GM06990 (cell line): ENCODE results near the gene NT5M.
A peak's percentile ranks its signal among the peaks of the same experiment; 100 is the strongest.
"Not testable (repeated sequence)": the region's sequence is repeated elsewhere in the genome, so short reads cannot be mapped to it uniquely, and the experiment has no call there.

ENCODE experiments used
- DNase-seq: peaks from one replicate; pipeline ENCODE4 v3.0.0-alpha.2; 2011; ENCODE audit not compliant: insufficient read length; ENCODE audit errors: extremely low read depth
- H3K27me3 ChIP-seq: replicated peaks from 2 replicates; pipeline ENCODE4 v1.6.0; 2011; ENCODE audit warnings: low read length; ENCODE audit not compliant: control insufficient read depth, insufficient read depth
- H3K36me3 ChIP-seq: 2 replicates; pipeline ENCODE4 v1.5.1; 2011; ENCODE audit warnings: low read length; ENCODE audit not compliant: control insufficient read depth, insufficient read depth
- H3K4me3 ChIP-seq: replicated peaks from 2 replicates; pipeline ENCODE4 v1.5.1; 2011; ENCODE audit warnings: low read depth, mild to moderate bottlenecking, control low read depth, low read length
- TF ChIP-seq, protein P1 (sequence below): IDR thresholded peaks from 2 replicates; pipeline ENCODE4 v1.5.1; 2011; ENCODE audit warnings: low read length, control low read depth, mild to moderate bottlenecking, inconsistent platforms; ENCODE audit not compliant: insufficient read depth, poor library complexity, severe bottlenecking

The NT5M gene

DNA sequence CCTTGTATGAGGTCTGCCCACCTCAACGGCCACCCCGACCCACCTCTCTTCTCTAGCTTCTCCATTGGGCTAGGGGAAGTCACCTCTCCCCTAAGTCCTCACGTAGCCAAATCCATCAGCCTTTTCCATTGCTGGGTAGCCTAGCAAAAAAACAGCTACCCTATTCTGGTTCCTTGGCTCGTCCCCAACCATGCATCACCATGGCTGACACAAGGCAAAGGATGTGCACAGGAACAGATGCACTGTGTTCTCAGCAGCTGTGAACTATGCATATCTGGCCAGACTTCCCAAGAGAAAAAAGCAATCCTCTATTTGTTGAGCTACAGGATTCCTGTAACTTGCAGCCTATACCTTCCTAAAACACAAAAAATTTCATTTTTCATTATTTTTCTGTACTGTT lies 44.2 kb upstream of the NT5M start:
- no peak for DNase-seq
- TF ChIP-seq, protein P1, sequence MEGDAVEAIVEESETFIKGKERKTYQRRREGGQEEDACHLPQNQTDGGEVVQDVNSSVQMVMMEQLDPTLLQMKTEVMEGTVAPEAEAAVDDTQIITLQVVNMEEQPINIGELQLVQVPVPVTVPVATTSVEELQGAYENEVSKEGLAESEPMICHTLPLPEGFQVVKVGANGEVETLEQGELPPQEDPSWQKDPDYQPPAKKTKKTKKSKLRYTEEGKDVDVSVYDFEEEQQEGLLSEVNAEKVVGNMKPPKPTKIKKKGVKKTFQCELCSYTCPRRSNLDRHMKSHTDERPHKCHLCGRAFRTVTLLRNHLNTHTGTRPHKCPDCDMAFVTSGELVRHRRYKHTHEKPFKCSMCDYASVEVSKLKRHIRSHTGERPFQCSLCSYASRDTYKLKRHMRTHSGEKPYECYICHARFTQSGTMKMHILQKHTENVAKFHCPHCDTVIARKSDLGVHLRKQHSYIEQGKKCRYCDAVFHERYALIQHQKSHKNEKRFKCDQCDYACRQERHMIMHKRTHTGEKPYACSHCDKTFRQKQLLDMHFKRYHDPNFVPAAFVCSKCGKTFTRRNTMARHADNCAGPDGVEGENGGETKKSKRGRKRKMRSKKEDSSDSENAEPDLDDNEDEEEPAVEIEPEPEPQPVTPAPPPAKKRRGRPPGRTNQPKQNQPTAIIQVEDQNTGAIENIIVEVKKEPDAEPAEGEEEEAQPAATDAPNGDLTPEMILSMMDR = no peak
- no peaks in the 10 kb centered on the region for H3K27me3 ChIP-seq
- H3K4me3 ChIP-seq = no peak overlapping the region
- peaks cover 17% of the 10 kb centered on the region for H3K36me3 ChIP-seq

DNA sequence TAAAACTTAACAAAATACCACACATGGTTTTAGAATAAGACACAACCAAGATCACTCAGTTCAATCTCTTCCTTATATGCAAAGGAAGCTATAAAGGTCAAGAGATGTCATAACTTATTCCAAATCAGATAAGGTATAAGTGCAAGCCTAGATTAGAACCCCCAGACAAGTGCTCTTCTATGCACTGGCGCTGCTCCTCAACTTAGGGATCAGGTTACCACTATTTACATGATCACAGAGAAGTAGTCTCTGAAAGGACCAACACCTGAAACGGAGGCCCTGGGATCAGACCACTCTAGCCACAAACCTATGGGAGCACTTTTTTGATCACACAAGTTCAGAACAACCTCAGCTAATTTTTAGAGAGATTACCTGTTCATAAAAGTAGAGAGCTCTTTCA lies 38.7 kb upstream of the NT5M start:
- TF ChIP-seq, protein P1 = no peak
- Histone ChIP-seq H3K4me3 (no peak overlapping the region), H3K36me3 (peaks cover 11% of the 10 kb centered on the region), H3K27me3 (no peaks in the 10 kb centered on the region)
- DNase-seq = no peak

DNA sequence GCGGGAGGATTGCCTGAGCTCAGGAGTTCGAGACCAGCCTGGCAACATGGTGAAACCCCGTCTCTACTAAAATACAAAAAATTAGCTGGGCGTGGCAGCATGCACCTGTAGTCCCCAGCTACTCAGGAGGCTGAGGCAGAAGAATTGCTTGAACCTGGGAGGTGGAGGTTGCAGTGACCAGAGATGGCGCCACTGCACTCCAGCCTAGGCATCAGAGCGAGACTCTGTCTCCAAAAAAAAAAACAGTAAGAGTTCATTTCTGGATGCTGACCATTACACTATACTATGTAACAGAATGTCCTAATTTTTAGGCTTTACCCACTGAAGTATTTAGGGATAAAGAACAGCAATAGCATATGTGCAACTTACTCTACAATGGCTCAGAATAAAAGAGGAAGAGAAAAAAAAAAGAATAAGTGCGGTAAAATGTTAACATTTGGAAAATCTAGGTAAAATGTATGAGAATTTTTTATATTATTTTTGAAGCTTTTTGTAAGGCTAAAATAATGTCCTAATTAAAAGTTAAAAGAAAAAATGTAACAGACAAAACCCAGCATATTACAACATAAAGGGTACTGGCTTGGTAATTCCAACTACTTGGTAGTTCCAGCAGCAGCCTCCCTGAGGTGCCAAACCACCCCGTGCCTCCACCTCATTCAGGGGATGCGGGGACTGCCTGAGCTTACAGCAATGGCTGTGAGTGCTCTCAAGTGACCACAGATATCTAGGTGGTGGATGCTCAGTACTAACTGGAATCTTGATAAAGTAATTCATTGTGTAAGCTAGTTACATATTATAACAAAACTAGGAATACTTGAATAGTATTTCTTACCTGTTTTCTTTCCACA lies 33.0 kb upstream of the NT5M start:
- Histone ChIP-seq H3K4me3 (no peak overlapping the region), H3K27me3 (no peaks in the 10 kb centered on the region), H3K36me3 (peaks cover 10% of the 10 kb centered on the region)
- no peak for DNase-seq
- TF ChIP-seq, protein P1 = peak; percentile 48

DNA sequence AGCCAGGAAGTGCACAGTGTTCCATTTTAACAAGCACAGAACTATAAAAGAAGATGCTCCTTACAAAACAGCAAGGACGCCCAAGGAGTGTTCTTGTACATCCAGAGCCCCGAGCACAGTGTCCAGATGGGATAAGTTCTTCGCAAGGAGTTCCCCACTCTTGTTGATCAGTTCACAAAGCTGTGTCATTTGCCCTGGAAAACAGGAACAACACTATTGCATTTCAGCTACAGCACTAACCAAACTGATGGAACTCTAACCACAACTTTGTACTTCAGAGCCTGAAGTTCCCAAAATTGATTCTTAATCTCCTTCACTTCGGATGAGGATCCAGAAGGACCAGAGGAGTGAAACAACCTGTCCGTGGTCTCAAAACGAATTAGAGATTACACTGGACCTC lies 27.2 kb upstream of the NT5M start:
- no peaks in the 10 kb centered on the region for H3K27me3 ChIP-seq
- TF ChIP-seq, protein P1 = no peak
- H3K4me3 ChIP-seq = no peak overlapping the region
- peaks cover 10% of the 10 kb centered on the region for H3K36me3 ChIP-seq
- DNase-seq = no peak

DNA sequence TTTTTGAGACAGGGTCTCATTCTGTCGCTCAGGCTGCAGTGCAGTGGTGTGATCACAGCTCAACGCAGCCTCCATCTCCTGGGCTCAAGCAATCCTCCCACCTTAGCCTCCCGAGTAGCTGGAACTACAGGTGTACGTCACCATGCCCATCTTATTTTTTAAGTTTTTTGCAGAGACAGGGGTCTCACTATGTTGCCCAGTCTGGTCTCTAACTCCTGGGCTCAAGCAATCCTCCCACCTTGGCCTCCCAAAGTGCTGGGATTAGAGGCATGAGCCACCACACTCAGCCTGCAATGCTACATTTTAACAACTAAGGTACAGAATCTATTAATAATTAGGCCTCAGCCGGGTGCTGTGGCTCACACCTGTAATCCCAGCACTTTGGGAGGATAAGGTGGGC lies 25.7 kb upstream of the NT5M start:
- H3K27me3 ChIP-seq, H3K36me3 ChIP-seq, DNase-seq, H3K4me3 ChIP-seq: not testable (repeated sequence)

DNA sequence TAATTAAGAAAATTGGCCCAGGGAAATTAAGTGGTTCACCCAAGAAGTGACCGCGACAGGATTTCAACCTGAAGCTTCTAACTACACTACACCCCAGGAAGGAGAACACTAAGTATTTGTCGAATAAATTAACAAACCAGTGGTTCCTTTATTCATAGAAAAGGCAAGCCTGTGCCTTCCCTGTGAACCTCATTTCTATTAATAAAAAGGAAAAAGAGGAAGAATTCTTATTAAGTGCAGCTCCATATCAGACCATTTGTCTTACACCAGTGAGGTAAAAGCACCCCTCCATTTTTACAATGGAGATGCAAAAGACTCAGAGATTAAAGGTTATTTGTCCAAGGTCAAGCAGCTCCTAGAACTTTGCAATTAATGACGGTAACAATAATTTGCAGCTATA lies 23.9 kb upstream of the NT5M start:
- H3K4me3 ChIP-seq = peak overlapping the region; percentile 79
- H3K27me3 ChIP-seq = no peaks in the 10 kb centered on the region
- peaks cover 5% of the 10 kb centered on the region for H3K36me3 ChIP-seq
- DNase-seq = no peak
- TF ChIP-seq, protein P1 = no peak
